ENCODE measurements around the gene GUCD1. TPM values are rescaled to one million over a fixed set of nuclear protein-coding genes. Genes with fewer than 3 reads are reported as not detected.

The GUCD1 gene
- total and polyA plus RNA-seq, 2 donors from 2014 or later, result 111 to 150 TPM

GRCh38 chr22:24526191-24526590 lies 28.7 kb downstream of the GUCD1 start:
- peaks cover 0 to 6% (median 5%) of the 10 kb centered on the region in 3 donors for H3K36me3 ChIP-seq (ENCODE audit: control insufficient read depth in 2 of 3, insufficient read depth in 3 of 3, low read length in 3 of 3)
- H3K4me1 ChIP-seq (ENCODE audit: control insufficient read depth in 2 of 3, insufficient read depth in 2 of 3, low read depth in 1 of 3, low read length in 3 of 3), result peaks cover 0 to 9% (median 0%) of the 10 kb centered on the region in 3 donors
- intact Hi-C loops (cut with DNase I), result loop anchor here (10.0 kb wide), 1 partner anchor 201 kb away; no protein-coding TSS in a partner anchor
- no peak overlapping the region for H3K27ac ChIP-seq (ENCODE audit: low read depth in 2 of 2, low read length in 2 of 2)
- H3K27me3 ChIP-seq (ENCODE audit: control insufficient read depth, insufficient read depth, low read length), result no peaks in the 10 kb centered on the region
- DNase-seq (no peak), FAIRE-seq (no peak)
- no peaks in the 10 kb centered on the region for H3K9me3 ChIP-seq (ENCODE audit: control insufficient read depth in 2 of 3, insufficient read depth in 1 of 3, low read length in 3 of 3)
- no peak overlapping the region for H3K9ac ChIP-seq (ENCODE audit: low read length in 3 of 3)
- no peak for TF ChIP-seq CTCF (IDR thresholded peaks at IDR 0.05; ENCODE audit: borderline replicate concordance, extremely low read depth, insufficient read depth)
- H3K4me3 ChIP-seq (ENCODE audit: low read length in 3 of 3), result no peak overlapping the region

GRCh38 chr22:24525416-24526037 lies 29.4 kb downstream of the GUCD1 start:
- FAIRE-seq, result no peak

GRCh38 chr22:24523873-24524272 lies 31.1 kb downstream of the GUCD1 start:
- H3K9ac ChIP-seq (ENCODE audit: low read length in 3 of 3), result no peak overlapping the region
- H3K4me1 ChIP-seq (ENCODE audit: control insufficient read depth in 2 of 3, insufficient read depth in 2 of 3, low read depth in 1 of 3, low read length in 3 of 3), result peaks cover 0 to 11% (median 0%) of the 10 kb centered on the region in 3 donors
- no peak for TF ChIP-seq CTCF (IDR thresholded peaks at IDR 0.05; ENCODE audit: borderline replicate concordance, extremely low read depth, insufficient read depth)
- FAIRE-seq (no peak), DNase-seq (no peak)
- no peaks in the 10 kb centered on the region for H3K27me3 ChIP-seq (ENCODE audit: control insufficient read depth, insufficient read depth, low read length)
- no peak overlapping the region for H3K4me3 ChIP-seq (ENCODE audit: low read length in 3 of 3)
- no peak overlapping the region for H3K27ac ChIP-seq (ENCODE audit: low read depth in 2 of 2, low read length in 2 of 2)
- H3K9me3 ChIP-seq (ENCODE audit: control insufficient read depth in 2 of 3, insufficient read depth in 1 of 3, low read length in 3 of 3), result no peaks in the 10 kb centered on the region
- intact Hi-C loops (cut with DNase I), result loop anchor here (10.0 kb wide), 1 partner anchor 199 kb away; no protein-coding TSS in a partner anchor
- peaks cover 0 to 6% (median 5%) of the 10 kb centered on the region in 3 donors for H3K36me3 ChIP-seq (ENCODE audit: control insufficient read depth in 2 of 3, insufficient read depth in 3 of 3, low read length in 3 of 3)

More at GRCh38 chr22:24525416-24526037, 29.4 kb downstream of the GUCD1 start:
- Histone ChIP-seq H3K27ac (ENCODE audit: low read depth in 2 of 2, low read length in 2 of 2) (no peak overlapping the region), H3K9me3 (ENCODE audit: control insufficient read depth in 2 of 3, insufficient read depth in 1 of 3, low read length in 3 of 3) (no peaks in the 10 kb centered on the region), H3K4me1 (ENCODE audit: control insufficient read depth in 2 of 3, insufficient read depth in 2 of 3, low read depth in 1 of 3, low read length in 3 of 3) (peaks cover 0 to 9% (median 0%) of the 10 kb centered on the region in 3 donors), H3K36me3 (ENCODE audit: control insufficient read depth in 2 of 3, insufficient read depth in 3 of 3, low read length in 3 of 3) (peaks cover 0 to 6% (median 5%) of the 10 kb centered on the region in 3 donors), H3K4me3 (ENCODE audit: low read length in 3 of 3) (no peak overlapping the region), H3K27me3 (ENCODE audit: control insufficient read depth, insufficient read depth, low read length) (no peaks in the 10 kb centered on the region), H3K9ac (ENCODE audit: low read length in 3 of 3) (no peak overlapping the region)
- peak; percentile 51 to 86 (median 71) for DNase-seq
- TF ChIP-seq CTCF (IDR thresholded peaks at IDR 0.05; ENCODE audit: borderline replicate concordance, extremely low read depth, insufficient read depth), result peak; percentile 80
- intact Hi-C loops (cut with DNase I), result loop anchor here (10.0 kb wide), 1 partner anchor 201 kb away; no protein-coding TSS in a partner anchor
